Calu3 (cell line): ENCODE data around the gene CDC42EP5. TPM values are rescaled to one million over a fixed set of nuclear protein-coding genes. Genes with fewer than 3 reads are reported as not detected.

Source experiments
- BruUV-seq: library from RNA; stranded (reverse); fragments of 400-500 nt; replicated peaks from 2 replicates; lab custom pipeline; 2021; lab: Mats Ljungman, UMichigan
- CTCF ChIA-PET: fragments of 300-600 bp; sonication (Branson Sonifier 250); formaldehyde crosslinking; loops from one replicate; lab custom pipeline; 2022; ENCODE audit warnings: antibody characterized with exemption; lab: Charles Lee
- DNase-seq: peaks from one replicate; pipeline ENCODE4 v3.0.0; 2022
- H3K27ac Mint-ChIP-seq: one replicate; pipeline ENCODE4 v1.8.0; 2022; ENCODE audit warnings: mixed read lengths; ENCODE audit not compliant: unreplicated experiment
- H3K27me3 Mint-ChIP-seq: one replicate; pipeline ENCODE4 v1.8.0; 2022; ENCODE audit warnings: mixed read lengths; ENCODE audit not compliant: unreplicated experiment
- H3K36me3 Mint-ChIP-seq: one replicate; pipeline ENCODE4 v1.8.0; 2022; ENCODE audit warnings: mild to moderate bottlenecking, moderate library complexity, mixed read lengths; ENCODE audit not compliant: insufficient read depth, unreplicated experiment
- H3K4me1 Mint-ChIP-seq: one replicate; pipeline ENCODE4 v1.8.0; 2022; ENCODE audit warnings: mild to moderate bottlenecking, low read depth, mixed read lengths; ENCODE audit not compliant: unreplicated experiment
- H3K4me3 Mint-ChIP-seq: one replicate; pipeline ENCODE4 v1.8.0; 2022; ENCODE audit warnings: mild to moderate bottlenecking, low read depth, moderate library complexity, mixed read lengths; ENCODE audit not compliant: unreplicated experiment
- H3K9me3 Mint-ChIP-seq: one replicate; pipeline ENCODE4 v1.8.0; 2022; ENCODE audit warnings: low read depth, mixed read lengths; ENCODE audit not compliant: unreplicated experiment
- CTCF ChIP-seq: fragments of 200-600 bp; IDR thresholded peaks from one replicate; pipeline ENCODE4 v1.8.0; 2022; ENCODE audit warnings: antibody characterized with exemption; ENCODE audit not compliant: unreplicated experiment
- intact Hi-C: fragments of 100-400 bp; cut with micrococcal nuclease; formaldehyde crosslinking; loops from one replicate; pipeline ENCODE4 v1.10.0; 2022; ENCODE audit not compliant: unreplicated experiment
- total RNA-seq: library from RNA; stranded (reverse); gene quantifications from 2 replicates; pipeline ENCODE4 v1.2.3, GENCODE V29; 2022

The CDC42EP5 gene
- total RNA-seq, 1 experiment from 2014 or later = 12.9 TPM

- Mint-ChIP-seq H3K27me3 (peaks cover 59% of the 10 kb centered on the region), H3K4me3 (no peak overlapping the region), H3K36me3 (no peaks in the 10 kb centered on the region), H3K9me3 (peaks cover 12% of the 10 kb centered on the region), H3K4me1 (peaks cover 13% of the 10 kb centered on the region), H3K27ac (no peak overlapping the region)
- TF ChIP-seq CTCF = no peak
- no peak for DNase-seq
- CTCF ChIA-PET = interaction anchor here (0.5 to 1.1 kb wide), 3 partner anchors 24 to 589 kb away, joined by 3 to 5 read pairs (median 3); no protein-coding TSS in a partner anchor
- intact Hi-C loops = no loop called here
- BruUV-seq = no TSS peak
Observed at GRCh38 chr19:54415901-54416673, 57.0 kb downstream of the CDC42EP5 start.

GRCh38 chr19:54415208-54415900 is 57.7 kb downstream of the CDC42EP5 start, which contains the start of gene TTYH1:
TTYH1 (plus strand) TSS chr19:54415464; CDS start chr19:54415553, 89 bp downstream.
- DNase-seq = no peak
- BruUV-seq = no TSS peak
- CTCF ChIA-PET = interaction anchor here (0.5 to 1.1 kb wide), 2 partner anchors 23 to 589 kb away, joined by 3 read pairs; no protein-coding TSS in a partner anchor
- Mint-ChIP-seq H3K27me3 (peaks cover 67% of the 10 kb centered on the region), H3K27ac (no peak within 1 kb of the TSS), H3K4me3 (no peak within 1 kb of the TSS), H3K9me3 (peaks cover 12% of the 10 kb centered on the region), H3K36me3 (no peaks in the 10 kb centered on the region), H3K4me1 (peaks cover 13% of the 10 kb centered on the region)
- intact Hi-C loops = no loop called here
- TF ChIP-seq CTCF = peak; percentile 69

Other genes starting within 250 kb of the CDC42EP5 start
- gene LILRA6, start 230.5 kb downstream of the CDC42EP5 start, total RNA-seq = not detected in 2 replicates
- not detected in 2 replicates for gene LILRB5, start 216.0 kb downstream of the CDC42EP5 start, total RNA-seq
- gene LILRB2, start 192.2 kb downstream of the CDC42EP5 start, total RNA-seq = not detected in 2 replicates
- gene LILRA5, start 160.1 kb downstream of the CDC42EP5 start, total RNA-seq = not detected in 2 replicates
- gene LILRA4, start 134.1 kb downstream of the CDC42EP5 start, total RNA-seq = not detected in 2 replicates
- 0.61 and 0.83 TPM in 2 replicates for gene LAIR1, start 108.4 kb downstream of the CDC42EP5 start, total RNA-seq
- gene TTYH1, start 57.8 kb downstream of the CDC42EP5 start, total RNA-seq = 2.9 and 3.9 TPM in 2 replicates
- 256 and 267 TPM in 2 replicates for gene LENG8, start 24.1 kb downstream of the CDC42EP5 start, total RNA-seq
- gene LENG9, start 9.5 kb downstream of the CDC42EP5 start, total RNA-seq = 14.7 and 16.4 TPM in 2 replicates
- not detected in 2 replicates for gene LAIR2, start 29.5 kb upstream of the CDC42EP5 start, total RNA-seq
- not detected in 2 replicates for gene LILRA2, start 100.5 kb upstream of the CDC42EP5 start, total RNA-seq
- gene LILRA1, start 120.3 kb upstream of the CDC42EP5 start, total RNA-seq = not detected in 2 replicates
- gene LILRB1, start 157.2 kb upstream of the CDC42EP5 start, total RNA-seq = not detected in 2 replicates
- gene LILRB4, start 189.7 kb upstream of the CDC42EP5 start, total RNA-seq = not detected in 2 replicates